ENCODE data around the gene NTRK3.

Gene NTRK3

GRCh38 chr15:88256279-88257230, at the start of gene NTRK3:
Gene NTRK3, minus strand, starts transcription at chr15:88256739. Its CDS starts 586 bp downstream, at chr15:88256153.
- in situ Hi-C loops (cut with HindIII; ENCODE audit: low pct_unique_long_range_greater_than_20kb, low sequenced_read_pairs) = no loop called here
- no peak for DNase-seq (ENCODE audit: low read depth in 1 of 2, low spot score in 1 of 2)
- no peak for TF ChIP-seq JUND (IDR thresholded peaks at IDR 0.05; ENCODE audit: low read depth)

- in situ Hi-C loops (cut with HindIII; ENCODE audit: low pct_unique_long_range_greater_than_20kb, low sequenced_read_pairs) = no loop called here
- no peak for DNase-seq (ENCODE audit: low read depth in 1 of 2, low spot score in 1 of 2)
- no peak for TF ChIP-seq JUND (IDR thresholded peaks at IDR 0.05; ENCODE audit: low read depth)
Observed at GRCh38 chr15:88303395-88303794, 46.9 kb upstream of the NTRK3 start.

DNA sequence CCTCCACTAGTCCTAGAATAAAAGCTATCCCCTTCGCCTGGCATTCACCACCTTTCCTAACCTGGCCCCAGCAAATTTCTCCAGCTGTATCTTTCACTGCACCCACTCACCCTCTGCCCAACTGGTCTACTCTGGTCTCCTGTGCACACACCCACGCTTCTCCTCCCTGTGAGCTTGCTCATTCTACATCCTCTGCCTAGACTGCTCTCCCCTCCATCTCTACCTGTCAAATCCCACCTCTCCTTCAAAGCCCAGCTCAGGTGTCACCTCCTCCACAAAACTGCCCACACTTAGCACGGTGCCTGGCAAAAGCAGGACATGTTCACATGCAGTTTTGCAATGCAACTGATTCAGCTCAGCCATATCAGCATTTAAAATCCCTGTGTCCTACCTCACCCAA, 45.8 kb upstream of the NTRK3 start:
- no peak for DNase-seq (ENCODE audit: low read depth in 1 of 2, low spot score in 1 of 2)
- in situ Hi-C loops (cut with HindIII; ENCODE audit: low pct_unique_long_range_greater_than_20kb, low sequenced_read_pairs) = no loop called here
- TF ChIP-seq JUND (IDR thresholded peaks at IDR 0.05; ENCODE audit: low read depth) = no peak

DNA sequence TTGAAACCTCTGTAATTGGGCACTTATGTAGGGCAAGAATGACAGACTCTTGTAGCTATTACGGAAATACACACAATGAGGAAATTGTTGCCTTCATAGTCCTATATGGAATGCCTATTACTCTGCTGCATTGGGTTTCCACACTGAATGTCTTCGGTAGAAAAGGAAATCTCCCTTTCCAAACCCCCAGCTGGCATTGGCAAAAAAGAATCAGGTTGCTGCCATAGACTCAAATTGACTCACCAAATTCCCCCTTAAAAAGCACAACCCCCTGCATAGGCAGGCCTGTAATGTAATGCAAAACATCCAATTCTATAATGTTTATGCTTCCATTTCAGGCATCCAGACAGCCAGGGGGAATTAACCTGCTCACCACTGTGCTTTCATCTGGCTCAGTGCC, 44.8 kb upstream of the NTRK3 start:
- no peak for TF ChIP-seq JUND (IDR thresholded peaks at IDR 0.05; ENCODE audit: low read depth)
- DNase-seq (ENCODE audit: low read depth in 1 of 2, low spot score in 1 of 2) = no peak
- in situ Hi-C loops (cut with HindIII; ENCODE audit: low pct_unique_long_range_greater_than_20kb, low sequenced_read_pairs) = no loop called here

GRCh38 chr15:88300861-88301260, 44.3 kb upstream of the NTRK3 start:
- TF ChIP-seq JUND (IDR thresholded peaks at IDR 0.05; ENCODE audit: low read depth) = no peak
- DNase-seq (ENCODE audit: low read depth in 1 of 2, low spot score in 1 of 2) = no peak
- in situ Hi-C loops (cut with HindIII; ENCODE audit: low pct_unique_long_range_greater_than_20kb, low sequenced_read_pairs) = no loop called here

DNA sequence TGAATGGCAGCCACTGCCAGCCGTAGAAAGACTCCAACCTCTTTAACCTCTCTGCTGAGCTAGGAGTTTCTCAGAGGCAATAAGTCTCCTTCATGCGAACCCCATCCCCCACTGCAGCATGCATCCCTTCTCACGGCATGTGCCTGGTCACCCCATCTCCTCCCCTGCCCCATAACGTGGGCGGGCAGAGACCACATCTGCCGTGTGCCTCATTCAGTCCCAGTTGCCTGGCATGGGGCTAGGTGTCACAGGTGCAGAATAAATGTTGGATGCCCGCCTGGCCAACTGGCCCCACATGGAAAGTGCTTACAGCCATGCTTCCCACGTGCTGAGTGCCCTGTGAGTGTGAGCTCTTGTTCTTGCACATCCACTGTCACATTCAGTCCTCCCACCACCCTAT, 43.5 kb upstream of the NTRK3 start:
- no peak for DNase-seq (ENCODE audit: low read depth in 1 of 2, low spot score in 1 of 2)

GRCh38 chr15:88299497-88299896, 43.0 kb upstream of the NTRK3 start:
- no peak for TF ChIP-seq JUND (IDR thresholded peaks at IDR 0.05; ENCODE audit: low read depth)
- DNase-seq (ENCODE audit: low read depth in 1 of 2, low spot score in 1 of 2) = no peak
- in situ Hi-C loops (cut with HindIII; ENCODE audit: low pct_unique_long_range_greater_than_20kb, low sequenced_read_pairs) = no loop called here

More for the DNA sequence above, 43.5 kb upstream of the NTRK3 start:
- in situ Hi-C loops (cut with HindIII; ENCODE audit: low pct_unique_long_range_greater_than_20kb, low sequenced_read_pairs) = no loop called here
- TF ChIP-seq JUND (IDR thresholded peaks at IDR 0.05; ENCODE audit: low read depth) = no peak

- in situ Hi-C loops (cut with HindIII; ENCODE audit: low pct_unique_long_range_greater_than_20kb, low sequenced_read_pairs) = no loop called here
- no peak for TF ChIP-seq JUND (IDR thresholded peaks at IDR 0.05; ENCODE audit: low read depth)
- no peak for DNase-seq (ENCODE audit: low read depth in 1 of 2, low spot score in 1 of 2)
Observed at GRCh38 chr15:88288661-88289060, 32.1 kb upstream of the NTRK3 start.

GRCh38 chr15:88288206-88288605, 31.7 kb upstream of the NTRK3 start:
- in situ Hi-C loops (cut with HindIII; ENCODE audit: low pct_unique_long_range_greater_than_20kb, low sequenced_read_pairs) = no loop called here
- DNase-seq (ENCODE audit: low read depth in 1 of 2, low spot score in 1 of 2) = no peak
- TF ChIP-seq JUND (IDR thresholded peaks at IDR 0.05; ENCODE audit: low read depth) = no peak

DNA sequence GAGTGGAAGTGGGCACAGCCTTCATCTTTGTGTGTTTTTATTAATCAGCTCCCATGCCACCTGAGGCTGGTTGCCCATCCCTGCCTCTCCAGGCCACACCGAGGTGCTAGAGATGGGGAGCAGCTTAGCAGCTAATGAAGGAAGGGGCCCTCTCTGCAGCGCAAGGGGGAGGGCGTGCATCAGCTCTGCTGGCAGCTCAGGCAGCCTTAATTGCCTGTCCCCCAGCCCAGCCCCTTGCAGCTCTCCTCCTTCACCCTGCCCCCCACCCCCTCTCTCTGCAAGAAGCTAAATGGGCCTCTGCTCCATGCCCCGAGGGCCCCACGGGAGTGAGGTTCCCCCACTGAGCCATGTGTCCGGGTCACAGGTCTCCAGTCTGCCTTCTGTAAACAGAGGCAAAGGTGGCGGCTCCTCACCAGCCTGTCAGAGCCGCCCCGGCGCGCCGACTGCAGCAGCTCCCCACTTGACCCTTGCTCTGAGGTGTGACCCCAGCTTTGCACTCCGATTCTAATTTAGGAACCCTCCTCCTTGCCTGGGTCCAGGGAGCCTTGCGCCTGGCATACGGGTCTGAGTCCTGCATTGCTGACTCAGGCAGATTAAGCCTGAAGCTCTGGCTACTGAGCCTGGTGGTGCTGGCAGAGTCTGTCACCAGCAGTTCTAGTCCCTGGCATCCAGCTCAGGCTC, 27.9 kb upstream of the NTRK3 start:
- in situ Hi-C loops (cut with HindIII; ENCODE audit: low pct_unique_long_range_greater_than_20kb, low sequenced_read_pairs) = no loop called here
- TF ChIP-seq JUND (IDR thresholded peaks at IDR 0.05; ENCODE audit: low read depth) = no peak
- no peak for DNase-seq (ENCODE audit: low read depth in 1 of 2, low spot score in 1 of 2)

GRCh38 chr15:88282614-88283013, 26.1 kb upstream of the NTRK3 start:
- no peak for DNase-seq (ENCODE audit: low read depth in 1 of 2, low spot score in 1 of 2)
- in situ Hi-C loops (cut with HindIII; ENCODE audit: low pct_unique_long_range_greater_than_20kb, low sequenced_read_pairs) = no loop called here
- TF ChIP-seq JUND (IDR thresholded peaks at IDR 0.05; ENCODE audit: low read depth) = no peak

DNA sequence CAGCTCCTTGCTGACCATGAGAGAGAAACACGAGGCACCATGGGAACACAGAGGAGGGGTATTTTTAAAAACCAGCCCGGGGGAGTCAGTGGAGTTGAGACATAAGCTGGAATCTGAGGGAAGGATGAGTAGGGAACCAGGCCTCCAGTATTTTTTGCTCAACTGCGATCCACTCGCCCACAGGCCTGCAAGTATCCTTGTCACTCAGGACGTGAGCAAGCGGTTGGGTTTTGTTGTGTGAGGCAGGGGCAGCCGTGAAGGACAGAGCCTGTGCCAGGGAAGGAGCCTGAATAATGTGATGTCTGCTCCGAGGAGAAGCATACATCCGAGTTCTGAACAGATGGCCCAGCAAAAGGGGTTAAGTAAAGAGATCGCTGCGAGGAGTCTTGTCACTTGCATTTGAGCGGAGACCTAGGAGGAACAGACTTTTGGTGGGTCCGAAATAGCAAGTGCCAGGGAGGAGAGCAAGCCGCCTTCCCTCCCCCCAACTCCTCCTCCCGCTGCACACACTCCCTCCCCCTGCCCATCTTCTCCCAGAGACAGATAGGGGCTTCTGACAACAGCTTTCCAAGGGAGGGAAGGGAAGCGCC, 20.4 kb upstream of the NTRK3 start:
- TF ChIP-seq JUND (IDR thresholded peaks at IDR 0.05; ENCODE audit: low read depth) = no peak
- DNase-seq (ENCODE audit: low read depth in 1 of 2, low spot score in 1 of 2) = no peak
- in situ Hi-C loops (cut with HindIII; ENCODE audit: low pct_unique_long_range_greater_than_20kb, low sequenced_read_pairs) = no loop called here

DNA sequence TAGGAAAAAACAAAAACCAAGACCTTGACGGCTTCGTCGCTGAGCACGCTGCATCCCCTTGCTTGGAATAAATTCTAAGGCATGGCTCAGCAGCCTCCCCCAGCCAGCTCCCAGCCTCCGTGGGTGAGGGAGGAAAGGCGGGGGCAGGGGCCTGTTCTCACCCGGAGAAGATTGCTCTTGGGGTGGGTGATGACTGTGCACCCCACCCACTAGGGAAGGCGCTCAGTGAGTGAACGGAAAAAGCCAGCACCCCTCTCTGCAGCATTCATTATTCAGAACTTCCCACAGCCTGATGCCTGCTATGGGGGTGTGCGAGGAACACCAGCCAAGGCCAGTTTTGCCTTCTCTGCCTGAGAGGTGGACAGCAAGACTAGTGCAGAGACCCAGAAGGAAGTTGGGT, 19.3 kb upstream of the NTRK3 start:
- in situ Hi-C loops (cut with HindIII; ENCODE audit: low pct_unique_long_range_greater_than_20kb, low sequenced_read_pairs) = no loop called here
- no peak for TF ChIP-seq JUND (IDR thresholded peaks at IDR 0.05; ENCODE audit: low read depth)
- DNase-seq (ENCODE audit: low read depth in 1 of 2, low spot score in 1 of 2) = no peak
